Measurements from ENCODE around the gene ST3GAL4.

The ST3GAL4 gene

GRCh38 chr11:126408901-126409619, 53.6 kb downstream of the ST3GAL4 start:
- TF ChIP-seq CTCF (IDR thresholded peaks at IDR 0.05; ENCODE audit: insufficient read depth, low read depth, low read length, missing control alignments): no peak
- no peak overlapping the region for H3K4me3 ChIP-seq (ENCODE audit: low read length)
- DNase-seq (ENCODE audit: low read depth): no peak

GRCh38 chr11:126409620-126409985, 54.1 kb downstream of the ST3GAL4 start:
- H3K4me3 ChIP-seq (ENCODE audit: low read length): no peak overlapping the region
- TF ChIP-seq CTCF (IDR thresholded peaks at IDR 0.05; ENCODE audit: insufficient read depth, low read depth, low read length, missing control alignments): no peak
- no peak for DNase-seq (ENCODE audit: low read depth)

- no peak for TF ChIP-seq CTCF (IDR thresholded peaks at IDR 0.05; ENCODE audit: insufficient read depth, low read depth, low read length, missing control alignments)
- no peak overlapping the region for H3K4me3 ChIP-seq (ENCODE audit: low read length)
- no peak for DNase-seq (ENCODE audit: low read depth)
These were observed 55.2 kb downstream of the ST3GAL4 start for GRCh38 chr11:126410649-126411048.

- peak; percentile 1 for TF ChIP-seq CTCF (IDR thresholded peaks at IDR 0.05; ENCODE audit: insufficient read depth, low read depth, low read length, missing control alignments)
- no peak for DNase-seq (ENCODE audit: low read depth)
These were observed 56.5 kb downstream of the ST3GAL4 start for GRCh38 chr11:126411971-126412381.

GRCh38 chr11:126413426-126413825, 57.9 kb downstream of the ST3GAL4 start:
- TF ChIP-seq CTCF (IDR thresholded peaks at IDR 0.05; ENCODE audit: insufficient read depth, low read depth, low read length, missing control alignments): no peak
- DNase-seq (ENCODE audit: low read depth): no peak
- H3K4me3 ChIP-seq (ENCODE audit: low read length): no peak overlapping the region

More at GRCh38 chr11:126411971-126412381, 56.5 kb downstream of the ST3GAL4 start:
- H3K4me3 ChIP-seq (ENCODE audit: low read length): no peak overlapping the region

GRCh38 chr11:126413843-126414405, 58.4 kb downstream of the ST3GAL4 start:
- no peak overlapping the region for H3K4me3 ChIP-seq (ENCODE audit: low read length)
- DNase-seq (ENCODE audit: low read depth): no peak
- no peak for TF ChIP-seq CTCF (IDR thresholded peaks at IDR 0.05; ENCODE audit: insufficient read depth, low read depth, low read length, missing control alignments)

GRCh38 chr11:126414615-126415014, 59.1 kb downstream of the ST3GAL4 start:
- TF ChIP-seq CTCF (IDR thresholded peaks at IDR 0.05; ENCODE audit: insufficient read depth, low read depth, low read length, missing control alignments): no peak
- no peak overlapping the region for H3K4me3 ChIP-seq (ENCODE audit: low read length)
- no peak for DNase-seq (ENCODE audit: low read depth)
